K562 (cell line): ENCODE data around the gene SURF4. TPM values are rescaled to one million over a fixed set of nuclear protein-coding genes. Genes with fewer than 3 reads are reported as not detected.

Experiments
- CCAR2 ChIP-seq: fragments of 200-400 bp; formaldehyde crosslinking; IDR thresholded peaks from 2 replicates; pipeline ENCODE4 v1.6.1; 2017; ENCODE audit warnings: mild to moderate bottlenecking, low read depth, low read length
- CCNT2 ChIP-seq: IDR thresholded peaks from 2 replicates; pipeline ENCODE4 v1.6.1; 2011; ENCODE audit warnings: borderline replicate concordance, low read depth, mild to moderate bottlenecking, moderate library complexity, mixed read lengths, low read length; ENCODE audit not compliant: insufficient read length; ENCODE audit errors: extremely low read depth
- CTCFL ChIP-seq: IDR thresholded peaks from 2 replicates; pipeline ENCODE4 v1.6.1; 2011; ENCODE audit warnings: borderline replicate concordance, low read depth, mild to moderate bottlenecking, moderate library complexity, low read length; ENCODE audit not compliant: insufficient read depth, poor library complexity, severe bottlenecking
- E2F5 ChIP-seq: sonication (generic); formaldehyde crosslinking; IDR thresholded peaks from 2 replicates; pipeline ENCODE4 v1.8.0; 2022; ENCODE audit warnings: mild to moderate bottlenecking, missing genetic modification reagents
- ELF1 ChIP-seq: fragments of 200-800 bp; sonication (Bioruptor generic); IDR thresholded peaks from 2 replicates; pipeline ENCODE4 v1.6.1; 2016; ENCODE audit warnings: missing genetic modification characterization, missing compliant biosample characterization
- FIP1L1 ChIP-seq: fragments of 200-400 bp; formaldehyde crosslinking; IDR thresholded peaks from 2 replicates; pipeline ENCODE4 v1.6.1; 2018; ENCODE audit warnings: mild to moderate bottlenecking, low read depth, low read length; ENCODE audit not compliant: poor library complexity, severe bottlenecking
- HDAC1 ChIP-seq, 2 experiments: fragments of 450-650 bp; IDR thresholded peaks; 2 replicates each; pipeline ENCODE4 v1.6.1; 2016 to 2017; ENCODE audit warnings: inconsistent platforms in 1 of 2, mild to moderate bottlenecking in 1 of 2, moderate library complexity in 1 of 2
- HSF4 ChIP-seq: fragments of 250-450 bp; sonication (Bioruptor Pico); IDR thresholded peaks from 2 replicates; pipeline ENCODE4 v2.1.2; 2022; ENCODE audit warnings: mild to moderate bottlenecking, moderate library complexity, borderline replicate concordance
- JUN ChIP-seq, 2 experiments: sonication (generic) in 1 of 2; formaldehyde crosslinking in 1 of 2; IDR thresholded peaks; 2 replicates each; pipeline versions ENCODE4 v1.6.1 to v1.8.0; 2012 to 2022; ENCODE audit warnings: borderline replicate concordance in 2 of 2, mild to moderate bottlenecking in 2 of 2, improper control_type of control experiment in 1 of 2, low read depth in 1 of 2, low read length in 1 of 2, missing genetic modification reagents in 1 of 2
- NR2F6 ChIP-seq: fragments of 450-650 bp; formaldehyde crosslinking; IDR thresholded peaks from 2 replicates; pipeline ENCODE4 v1.4.0; 2020; ENCODE audit warnings: mild to moderate bottlenecking
- PTRF ChIP-seq: fragments of 450-650 bp; IDR thresholded peaks from 2 replicates; pipeline ENCODE4 v1.6.1; 2016; ENCODE audit warnings: mild to moderate bottlenecking, missing genetic modification characterization, missing compliant biosample characterization
- TGIF2 ChIP-seq: sonication (generic); formaldehyde crosslinking; IDR thresholded peaks from 2 replicates; pipeline ENCODE4 v1.8.1; 2022; ENCODE audit warnings: mild to moderate bottlenecking, missing genetic modification reagents, moderate library complexity
- ZBTB11 ChIP-seq, 3 experiments: fragments of 200-800 bp in 1 of 3; fragments of 250-450 bp in 1 of 3; fragments of 450-650 bp in 1 of 3; sonication (Bioruptor Pico) in 1 of 3; sonication (Bioruptor generic) in 1 of 3; formaldehyde crosslinking in 1 of 3; IDR thresholded peaks; 2 replicates each; pipeline versions ENCODE4 v1.6.1 to v1.8.0; 2016 to 2022; ENCODE audit warnings: mild to moderate bottlenecking in 2 of 3, missing genetic modification characterization in 2 of 3, missing compliant biosample characterization in 1 of 3, moderate library complexity in 1 of 3
- ZBTB5 ChIP-seq: fragments of 450-650 bp; IDR thresholded peaks from 2 replicates; pipeline ENCODE4 v1.6.1; 2017; ENCODE audit warnings: antibody characterized with exemption
- ZFP30 ChIP-seq: fragments of 250-450 bp; sonication (Bioruptor Pico); IDR thresholded peaks from 2 replicates; pipeline ENCODE4 v1.8.0; 2022; ENCODE audit warnings: moderate library complexity, mild to moderate bottlenecking, inconsistent platforms, borderline replicate concordance
- ZNF282 ChIP-seq: sonication (generic); formaldehyde crosslinking; IDR thresholded peaks from 2 replicates; pipeline ENCODE4 v1.8.1; 2023; ENCODE audit warnings: missing genetic modification reagents
- polyA plus RNA-seq, 8 experiments: library from polyadenylated mRNA; depleted of rRNA in 4 of 8; stranded (reverse) in 5 of 8; unstranded in 3 of 8; fragments of >200 nt; fragmentation: Nextera tagmentation in 2 of 8; fragmentation: Illumina TruSeq in 1 of 8; extraction: Ambion mirVana in 2 of 8; extraction: Trizol in 1 of 8; gene quantifications; 2 replicates each; pipeline versions ENCODE4 v1.2.1 to v1.2.3, GENCODE V29; 2011 to 2014; ENCODE audit warnings: inconsistent platforms in 1 of 8, missing spikeins in 1 of 8
- total RNA-seq, 7 experiments: library from RNA; depleted of rRNA in 6 of 7; stranded (reverse); fragments of >200 nt in 6 of 7; fragmentation: Illumina TruSeq in 2 of 7; extraction: Trizol in 2 of 7; gene quantifications; 2 replicates each; pipeline versions ENCODE4 v1.2.1 to v1.2.3, GENCODE V29; 2011 to 2021; ENCODE audit warnings: low replicate concordance in 1 of 7

Gene SURF4
- total and polyA plus RNA-seq, 9 of the 15 experiments (the other 6 are each of a cell fraction or from before 2014, with no cell fraction given): 8.4 to 176 (median 130) TPM

- TF ChIP-seq ZBTB11 (CRISPR knock-in tag; IDR thresholded peaks at IDR 0.05) (peak in 1 of 3 experiments; percentile 75; a peak in 2 of 6 replicates), HSF4 (no peak), CCNT2 (peak; percentile 48), JUN (IDR thresholded peaks at IDR 0.05; ENCODE audit: borderline replicate concordance, low read depth, low read length) (no peak), JUN (CRISPR knock-in tag; IDR thresholded peaks at IDR 0.05; ENCODE audit: borderline replicate concordance) (no peak), ZNF282 (no peak), TGIF2 (CRISPR knock-in tag) (0 out of 2 replicates have a peak, but pooled peaks have one; percentile 56), ZBTB5 (no peak), E2F5 (CRISPR knock-in tag) (no peak), ELF1 (peak; percentile 86), CTCFL (peak; percentile 96), ZFP30 (no peak), PTRF (tag) (no peak), CCAR2 (no peak), HDAC1 (IDR thresholded peaks at IDR 0.05) (peak in 1 of 2 experiments; percentile 97; a peak in 3 of 4 replicates), NR2F6 (no peak), FIP1L1 (no peak)
These were observed 19.3 kb downstream of the SURF4 start, which contains the start of the genes SURF1 and SURF2 (continued) for GRCh38 chr9:133356391-133357091.
